ENCODE measurements around the gene GRK5.

DNA sequence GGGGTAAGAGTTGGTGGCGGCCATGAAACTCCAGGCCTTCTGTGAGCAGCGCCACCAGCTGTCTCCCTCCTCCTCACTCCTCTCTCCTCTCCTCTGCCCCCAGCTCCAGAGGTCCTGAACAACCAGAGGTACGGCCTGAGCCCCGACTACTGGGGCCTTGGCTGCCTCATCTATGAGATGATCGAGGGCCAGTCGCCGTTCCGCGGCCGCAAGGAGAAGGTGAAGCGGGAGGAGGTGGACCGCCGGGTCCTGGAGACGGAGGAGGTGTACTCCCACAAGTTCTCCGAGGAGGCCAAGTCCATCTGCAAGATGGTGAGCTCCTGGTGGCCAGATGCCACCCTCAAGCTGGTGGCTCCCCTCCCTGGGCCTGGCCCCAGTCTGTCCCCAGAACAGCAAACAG is 236.1 kb downstream of the GRK5 start:
- TF ChIP-seq, protein P1, sequence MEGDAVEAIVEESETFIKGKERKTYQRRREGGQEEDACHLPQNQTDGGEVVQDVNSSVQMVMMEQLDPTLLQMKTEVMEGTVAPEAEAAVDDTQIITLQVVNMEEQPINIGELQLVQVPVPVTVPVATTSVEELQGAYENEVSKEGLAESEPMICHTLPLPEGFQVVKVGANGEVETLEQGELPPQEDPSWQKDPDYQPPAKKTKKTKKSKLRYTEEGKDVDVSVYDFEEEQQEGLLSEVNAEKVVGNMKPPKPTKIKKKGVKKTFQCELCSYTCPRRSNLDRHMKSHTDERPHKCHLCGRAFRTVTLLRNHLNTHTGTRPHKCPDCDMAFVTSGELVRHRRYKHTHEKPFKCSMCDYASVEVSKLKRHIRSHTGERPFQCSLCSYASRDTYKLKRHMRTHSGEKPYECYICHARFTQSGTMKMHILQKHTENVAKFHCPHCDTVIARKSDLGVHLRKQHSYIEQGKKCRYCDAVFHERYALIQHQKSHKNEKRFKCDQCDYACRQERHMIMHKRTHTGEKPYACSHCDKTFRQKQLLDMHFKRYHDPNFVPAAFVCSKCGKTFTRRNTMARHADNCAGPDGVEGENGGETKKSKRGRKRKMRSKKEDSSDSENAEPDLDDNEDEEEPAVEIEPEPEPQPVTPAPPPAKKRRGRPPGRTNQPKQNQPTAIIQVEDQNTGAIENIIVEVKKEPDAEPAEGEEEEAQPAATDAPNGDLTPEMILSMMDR (conservative IDR thresholded peaks at IDR 0.05; ENCODE audit: low read length), result no peak
- TF ChIP-seq EZH2phosphoT487 (IDR thresholded peaks at IDR 0.05; ENCODE audit: borderline replicate concordance), result no peak

Measured in Loucy (cell line).